WTC11 (cell line): Measurements from ENCODE around the gene BLOC1S4. TPM values are rescaled to one million over a fixed set of nuclear protein-coding genes. Genes with fewer than 3 reads are reported as not detected.
A peak's percentile ranks its signal among the peaks of the same experiment; 100 is the strongest.

Experiments used
- ATAC-seq: fragments of 200-7000 bp; cut with Tn5 transposase; 2 replicates; pipeline ENCODE4 v1.10.0; 2021; ENCODE audit warnings: mild to moderate bottlenecking, moderate library complexity
- CTCF ChIA-PET: fragments of 300-600 bp; sonication (Branson Sonifier 250); formaldehyde crosslinking; loops from one replicate; lab custom pipeline; 2021; ENCODE audit warnings: antibody characterized with exemption; lab: Charles Lee
- POLR2A ChIA-PET: fragments of 350-600 bp; sonication (Branson Sonifier 250); formaldehyde crosslinking; loops from one replicate; lab custom pipeline; 2021; ENCODE audit warnings: antibody characterized with exemption; lab: Charles Lee
- DNase-seq: peaks from one replicate; pipeline ENCODE4 v3.0.0; 2021; ENCODE audit warnings: low spot score
- H3K27ac Mint-ChIP-seq: 2 replicates; pipeline ENCODE4 v1.8.0; 2021; ENCODE audit warnings: mixed read lengths
- H3K27me3 Mint-ChIP-seq: 2 replicates; pipeline ENCODE4 v1.8.0; 2021; ENCODE audit warnings: low read depth, mild to moderate bottlenecking, moderate library complexity, mixed read lengths
- H3K36me3 Mint-ChIP-seq: 2 replicates; pipeline ENCODE4 v1.8.0; 2021; ENCODE audit warnings: mixed read lengths
- H3K4me1 Mint-ChIP-seq: 2 replicates; pipeline ENCODE4 v1.8.0; 2022; ENCODE audit warnings: mixed read lengths
- H3K4me3 Mint-ChIP-seq: 2 replicates; pipeline ENCODE4 v1.8.0; 2021; ENCODE audit warnings: mild to moderate bottlenecking, moderate library complexity, mixed read lengths
- H3K9me3 Mint-ChIP-seq: 2 replicates; pipeline ENCODE4 v1.8.0; 2021; ENCODE audit warnings: mixed read lengths
- ATF3 ChIP-seq: sonication (generic); formaldehyde crosslinking; conservative IDR thresholded peaks from 2 replicates; pipeline ENCODE4 v1.8.1; 2022; ENCODE audit warnings: mild to moderate bottlenecking, missing genetic modification reagents
- CREM ChIP-seq: sonication (generic); formaldehyde crosslinking; IDR thresholded peaks from 2 replicates; pipeline ENCODE4 v1.8.1; 2022; ENCODE audit warnings: mild to moderate bottlenecking, missing genetic modification reagents, moderate library complexity
- CTCF ChIP-seq: fragments of 200-600 bp; IDR thresholded peaks from 2 replicates; pipeline ENCODE4 v1.8.0; 2022; ENCODE audit warnings: antibody characterized with exemption
- ELF4 ChIP-seq: sonication (generic); formaldehyde crosslinking; IDR thresholded peaks from 2 replicates; pipeline ENCODE4 v1.8.1; 2022; ENCODE audit warnings: low read depth, mild to moderate bottlenecking, moderate library complexity, missing genetic modification reagents
- ESRRA ChIP-seq: sonication (generic); formaldehyde crosslinking; IDR thresholded peaks from 2 replicates; pipeline ENCODE4 v1.8.1; 2022; ENCODE audit warnings: mild to moderate bottlenecking, missing genetic modification reagents, borderline replicate concordance
- FOXK1 ChIP-seq: sonication (generic); formaldehyde crosslinking; IDR thresholded peaks from 2 replicates; pipeline ENCODE4 v1.8.0; 2022; ENCODE audit warnings: mild to moderate bottlenecking, moderate library complexity, missing genetic modification reagents
- GTF2I ChIP-seq: fragments of 250-450 bp; sonication (Bioruptor Pico); conservative IDR thresholded peaks from 2 replicates; pipeline ENCODE4 v1.4.0; 2021; ENCODE audit warnings: mild to moderate bottlenecking
- KAT7 ChIP-seq: sonication (generic); formaldehyde crosslinking; IDR thresholded peaks from 2 replicates; pipeline ENCODE4 v1.8.1; 2023; ENCODE audit warnings: missing genetic modification reagents, mild to moderate bottlenecking, borderline replicate concordance
- OVOL2 ChIP-seq: fragments of 250-450 bp; sonication (Bioruptor Pico); IDR thresholded peaks from 2 replicates; pipeline ENCODE4 v1.9.0; 2021; ENCODE audit warnings: mild to moderate bottlenecking, borderline replicate concordance
- PREB ChIP-seq: sonication (generic); formaldehyde crosslinking; IDR thresholded peaks from 2 replicates; pipeline ENCODE4 v1.8.1; 2022; ENCODE audit warnings: mild to moderate bottlenecking, missing genetic modification reagents, moderate library complexity, borderline replicate concordance
- SMAD3 ChIP-seq: sonication (generic); formaldehyde crosslinking; IDR thresholded peaks from 2 replicates; pipeline ENCODE4 v1.8.0; 2022; ENCODE audit warnings: missing genetic modification reagents, mild to moderate bottlenecking, borderline replicate concordance
- TEAD4 ChIP-seq: sonication (generic); formaldehyde crosslinking; IDR thresholded peaks from 2 replicates; pipeline ENCODE4 v1.8.0; 2022; ENCODE audit warnings: mild to moderate bottlenecking, missing genetic modification reagents
- ZNF121 ChIP-seq: sonication (generic); formaldehyde crosslinking; IDR thresholded peaks from 2 replicates; pipeline ENCODE4 v1.8.0; 2023; ENCODE audit warnings: missing genetic modification reagents
- ZNF416 ChIP-seq: fragments of 250-450 bp; sonication (Bioruptor Pico); IDR thresholded peaks from 2 replicates; pipeline ENCODE4 v1.9.0; 2021; ENCODE audit warnings: mild to moderate bottlenecking, inconsistent platforms
- ZNF671 ChIP-seq: fragments of 250-450 bp; sonication (Bioruptor Pico); IDR thresholded peaks from 2 replicates; pipeline ENCODE4 v1.8.0; 2021; ENCODE audit warnings: mild to moderate bottlenecking
- total RNA-seq: library from RNA; stranded (reverse); gene quantifications from 3 replicates; pipeline ENCODE4 v1.2.3, GENCODE V29; 2021
- TF ChIP-seq, protein P1 (sequence below): sonication (generic); formaldehyde crosslinking; IDR thresholded peaks from 2 replicates; pipeline ENCODE4 v1.8.1; 2023; ENCODE audit warnings: mild to moderate bottlenecking, missing genetic modification reagents, borderline replicate concordance

Gene BLOC1S4
- total RNA-seq, 1 experiment from 2014 or later = 21.4 TPM

DNA sequence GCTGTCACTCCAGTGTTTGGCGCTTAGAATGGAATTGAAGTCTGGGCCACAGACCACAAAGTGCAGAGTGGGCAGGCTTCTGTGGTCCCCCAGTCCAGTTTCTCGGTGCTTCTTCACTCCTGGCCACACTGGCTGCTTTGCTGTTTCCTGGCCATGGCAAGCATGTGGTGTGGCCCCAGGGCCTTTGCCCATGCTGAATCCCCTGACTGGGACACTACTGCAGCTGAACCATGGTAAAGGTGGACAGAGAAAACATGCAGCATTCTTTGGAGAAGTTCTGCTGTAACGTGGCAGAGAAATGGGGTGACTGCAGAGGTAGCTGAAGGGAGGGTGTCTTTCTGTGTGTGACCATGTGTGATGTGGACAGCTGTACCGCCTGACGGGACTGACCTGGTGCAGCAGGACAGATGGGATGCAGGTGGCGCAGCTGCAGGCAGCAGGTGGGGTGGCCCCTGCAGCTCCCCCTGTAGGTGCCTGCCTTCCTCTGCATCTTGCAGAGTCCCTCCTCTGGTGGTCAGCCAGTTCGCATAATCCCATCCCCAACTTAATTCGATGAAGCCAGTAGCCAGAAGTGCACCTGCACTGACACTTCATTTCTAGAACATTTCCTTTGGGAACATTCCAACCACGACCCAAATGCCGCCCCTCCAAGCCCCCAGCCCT lies 35.5 kb upstream of the BLOC1S4 start:
- H3K4me3 Mint-ChIP-seq = no peak overlapping the region
- peaks cover 19% of the 10 kb centered on the region for H3K36me3 Mint-ChIP-seq
- H3K9me3 Mint-ChIP-seq = peaks cover 6% of the 10 kb centered on the region; the same call in 1 of the 2 replicates
- peak; percentile 82 for ATAC-seq
- POLR2A ChIA-PET = interaction anchor here (1.0 kb wide), 1 partner anchor 37 kb away, joined by 4 read pairs; no protein-coding TSS in a partner anchor
- DNase-seq = peak; percentile 65
- no peak overlapping the region for H3K27ac Mint-ChIP-seq
- H3K27me3 Mint-ChIP-seq = peaks cover 2% of the 10 kb centered on the region
- CTCF ChIA-PET = interaction anchor here (0.5 to 2.5 kb wide), 35 partner anchors 10 to 516 kb away, joined by 3 to 36 read pairs (median 4); partner anchors contain the start of genes MAN2B2, MRFAP1L1, S100P and TADA2B
- TF ChIP-seq ZNF121 (CRISPR knock-in tag) (0 out of 2 replicates have a peak, but pooled peaks have one; percentile 1), ZNF671 (CRISPR knock-in tag) (no peak), CTCF (peak; percentile 16; the same call in 1 of the 2 replicates), CREM (CRISPR knock-in tag) (no peak), GTF2I (peak; percentile 56; the same call in 1 of the 2 replicates)
- peaks cover 18% of the 10 kb centered on the region for H3K4me1 Mint-ChIP-seq

- no peak overlapping the region for H3K4me3 Mint-ChIP-seq
- DNase-seq = peak; percentile 49
- no peaks in the 10 kb centered on the region for H3K27me3 Mint-ChIP-seq
- peaks cover 11% of the 10 kb centered on the region for H3K4me1 Mint-ChIP-seq
- ChIA-PET POLR2A (no interaction called here), CTCF (interaction anchor here (0.5 to 2.5 kb wide), 29 partner anchors 9 to 515 kb away, joined by 3 to 36 read pairs (median 4); partner anchors contain the start of genes MAN2B2, MRFAP1L1, S100P and TADA2B)
- no peak for TF ChIP-seq ELF4 (CRISPR knock-in tag)
- TF ChIP-seq ATF3 (CRISPR knock-in tag) = no peak
- TF ChIP-seq ESRRA (CRISPR knock-in tag) = no peak
- TF ChIP-seq, protein P1, sequence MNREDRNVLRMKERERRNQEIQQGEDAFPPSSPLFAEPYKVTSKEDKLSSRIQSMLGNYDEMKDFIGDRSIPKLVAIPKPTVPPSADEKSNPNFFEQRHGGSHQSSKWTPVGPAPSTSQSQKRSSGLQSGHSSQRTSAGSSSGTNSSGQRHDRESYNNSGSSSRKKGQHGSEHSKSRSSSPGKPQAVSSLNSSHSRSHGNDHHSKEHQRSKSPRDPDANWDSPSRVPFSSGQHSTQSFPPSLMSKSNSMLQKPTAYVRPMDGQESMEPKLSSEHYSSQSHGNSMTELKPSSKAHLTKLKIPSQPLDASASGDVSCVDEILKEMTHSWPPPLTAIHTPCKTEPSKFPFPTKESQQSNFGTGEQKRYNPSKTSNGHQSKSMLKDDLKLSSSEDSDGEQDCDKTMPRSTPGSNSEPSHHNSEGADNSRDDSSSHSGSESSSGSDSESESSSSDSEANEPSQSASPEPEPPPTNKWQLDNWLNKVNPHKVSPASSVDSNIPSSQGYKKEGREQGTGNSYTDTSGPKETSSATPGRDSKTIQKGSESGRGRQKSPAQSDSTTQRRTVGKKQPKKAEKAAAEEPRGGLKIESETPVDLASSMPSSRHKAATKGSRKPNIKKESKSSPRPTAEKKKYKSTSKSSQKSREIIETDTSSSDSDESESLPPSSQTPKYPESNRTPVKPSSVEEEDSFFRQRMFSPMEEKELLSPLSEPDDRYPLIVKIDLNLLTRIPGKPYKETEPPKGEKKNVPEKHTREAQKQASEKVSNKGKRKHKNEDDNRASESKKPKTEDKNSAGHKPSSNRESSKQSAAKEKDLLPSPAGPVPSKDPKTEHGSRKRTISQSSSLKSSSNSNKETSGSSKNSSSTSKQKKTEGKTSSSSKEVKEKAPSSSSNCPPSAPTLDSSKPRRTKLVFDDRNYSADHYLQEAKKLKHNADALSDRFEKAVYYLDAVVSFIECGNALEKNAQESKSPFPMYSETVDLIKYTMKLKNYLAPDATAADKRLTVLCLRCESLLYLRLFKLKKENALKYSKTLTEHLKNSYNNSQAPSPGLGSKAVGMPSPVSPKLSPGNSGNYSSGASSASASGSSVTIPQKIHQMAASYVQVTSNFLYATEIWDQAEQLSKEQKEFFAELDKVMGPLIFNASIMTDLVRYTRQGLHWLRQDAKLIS = no peak
- TF ChIP-seq SMAD3 = no peak
- TF ChIP-seq PREB (CRISPR knock-in tag) = no peak
- no peak for TF ChIP-seq ZNF671 (CRISPR knock-in tag)
- no peak for TF ChIP-seq TEAD4 (CRISPR knock-in tag)
- TF ChIP-seq OVOL2 (CRISPR knock-in tag) = no peak
- TF ChIP-seq ZNF416 (CRISPR knock-in tag) = no peak
- no peak for TF ChIP-seq FOXK1
- no peak for TF ChIP-seq KAT7 (CRISPR knock-in tag)
- no peak overlapping the region for H3K27ac Mint-ChIP-seq
- H3K9me3 Mint-ChIP-seq = peaks cover 6% of the 10 kb centered on the region; the same call in 1 of the 2 replicates
- ATAC-seq = peak; percentile 36
- H3K36me3 Mint-ChIP-seq = peaks cover 12% of the 10 kb centered on the region
Observed at GRCh38 chr4:6681191-6681590, 34.8 kb upstream of the BLOC1S4 start.
